ENCODE measurements around the gene GRAMD4. TPM values are rescaled to one million over a fixed set of nuclear protein-coding genes. Genes with fewer than 3 reads are reported as not detected.

Gene GRAMD4
- polyA plus RNA-seq, 2 of the 4 experiments (the other 2 are of a cell fraction): 7.7 to 13.1 TPM

GRCh38 chr22:46626356-46626755 is 6.2 kb downstream of the GRAMD4 start:
- DNase-seq (ENCODE audit: low read depth in 1 of 2, low spot score in 1 of 2) (no peak), ATAC-seq (no peak), FAIRE-seq (no peak)
- Histone ChIP-seq H3K4me2 (no peak overlapping the region), H3K27ac (no peak overlapping the region), H3K9me3 (no peaks in the 10 kb centered on the region), H3K4me3 (no peak overlapping the region), H3K4me1 (no peaks in the 10 kb centered on the region)
- 86% methylated on average over 8 of the region's 23 CpGs for WGBS (ENCODE audit: missing lambda C conversion rate)
- POLR2A ChIA-PET: no interaction called here
- TF ChIP-seq ESRRA (IDR thresholded peaks at IDR 0.05; ENCODE audit: borderline replicate concordance, low read length): no peak
- TF ChIP-seq EP300 (IDR thresholded peaks at IDR 0.05): no peak
- no peak for TF ChIP-seq TP53 (CRISPR knock-in tag; IDR thresholded peaks at IDR 0.05)
- no peak for TF ChIP-seq CTCF (IDR thresholded peaks at IDR 0.05)
- no peak for TF ChIP-seq ATOH8 (CRISPR knock-in tag; IDR thresholded peaks at IDR 0.05; ENCODE audit: low read depth)
- TF ChIP-seq ZC3H11A (IDR thresholded peaks at IDR 0.05): no peak
- no peak for TF ChIP-seq HDAC2 (IDR thresholded peaks at IDR 0.05)
- no peak for TF ChIP-seq CHD2 (IDR thresholded peaks at IDR 0.05; ENCODE audit: low read length, partially characterized antibody)
- no peak for TF ChIP-seq HEYL (CRISPR knock-in tag; IDR thresholded peaks at IDR 0.05)
- CTCF ChIA-PET: no interaction called here

- Histone ChIP-seq H3K4me2 (no peak overlapping the region), H3K9me3 (no peaks in the 10 kb centered on the region), H3K27ac (no peak overlapping the region), H3K4me3 (no peak overlapping the region), H3K4me1 (no peaks in the 10 kb centered on the region)
- CTCF ChIA-PET: no interaction called here
- WGBS (ENCODE audit: missing lambda C conversion rate): 78% methylated on average over 17 of the region's 39 CpGs
- DNase-seq (ENCODE audit: low read depth in 1 of 2, low spot score in 1 of 2) (no peak), ATAC-seq (peak; percentile 33 to 62; a peak in 3 of 6 replicates), FAIRE-seq (no peak)
- TF ChIP-seq CTCF (IDR thresholded peaks at IDR 0.05): no peak
- no peak for TF ChIP-seq HOXB5 (CRISPR knock-in tag; IDR thresholded peaks at IDR 0.05)
- no peak for TF ChIP-seq CBX8 (IDR thresholded peaks at IDR 0.05)
- TF ChIP-seq CEBPB (IDR thresholded peaks at IDR 0.05): no peak
- no peak for TF ChIP-seq NFE2L2 (conservative IDR thresholded peaks at IDR 0.05; ENCODE audit: low read length)
- no peak for TF ChIP-seq NPAS2 (CRISPR knock-in tag; IDR thresholded peaks at IDR 0.05; ENCODE audit: borderline replicate concordance)
- TF ChIP-seq HDAC2 (IDR thresholded peaks at IDR 0.05): no peak
- TF ChIP-seq RARB (CRISPR knock-in tag; IDR thresholded peaks at IDR 0.05): no peak
- no peak for TF ChIP-seq MAZ (IDR thresholded peaks at IDR 0.05; ENCODE audit: borderline replicate concordance, low read depth, low read length)
- no peak for TF ChIP-seq RNF2 (IDR thresholded peaks at IDR 0.05; ENCODE audit: borderline replicate concordance, low read depth)
- no peak for TF ChIP-seq ELK1 (IDR thresholded peaks at IDR 0.05; ENCODE audit: low read depth, low read length)
- TF ChIP-seq ZNF302 (CRISPR knock-in tag; IDR thresholded peaks at IDR 0.05): no peak
- TF ChIP-seq SMC3 (IDR thresholded peaks at IDR 0.05): no peak
- no peak for TF ChIP-seq HES2 (IDR thresholded peaks at IDR 0.05)
- no peak for TF ChIP-seq CHD4 (IDR thresholded peaks at IDR 0.05; ENCODE audit: borderline replicate concordance)
- POLR2A ChIA-PET: no interaction called here
Measured at GRCh38 chr22:46626911-46627805, 7.0 kb downstream of the GRAMD4 start.
